Upper lobe of left lung (tissue), 4 donors: ENCODE data around the gene SYNJ2.

Experiments
- EP300 ChIP-seq, 4 donors: sonication (generic); formaldehyde crosslinking; IDR thresholded peaks; one replicate each; pipeline ENCODE4 v1.5.1; 2017; ENCODE audit warnings: antibody characterized with exemption in 4 of 4, control low read depth in 2 of 4
- POLR2A ChIP-seq, 4 donors: fragments of 450-650 bp; IDR thresholded peaks; one replicate each; pipeline ENCODE4 v1.5.1; 2016 to 2017; ENCODE audit warnings: antibody characterized with exemption in 4 of 4, mild to moderate bottlenecking in 2 of 4
- POLR2AphosphoS5 ChIP-seq, 2 donors: sonication (generic); formaldehyde crosslinking; IDR thresholded peaks; one replicate each; pipeline ENCODE4 v1.5.1; 2017; ENCODE audit warnings: antibody characterized with exemption in 2 of 2
- TF ChIP-seq, protein P1 (sequence below), 6 experiments: fragments of 450-650 bp in 4 of 6; fragments of 200-600 bp in 2 of 6; sonication (generic) in 2 of 6; IDR thresholded peaks; one replicate each; pipeline ENCODE4 v1.5.1; 2016 to 2019; ENCODE audit warnings: antibody characterized with exemption in 6 of 6

DNA sequence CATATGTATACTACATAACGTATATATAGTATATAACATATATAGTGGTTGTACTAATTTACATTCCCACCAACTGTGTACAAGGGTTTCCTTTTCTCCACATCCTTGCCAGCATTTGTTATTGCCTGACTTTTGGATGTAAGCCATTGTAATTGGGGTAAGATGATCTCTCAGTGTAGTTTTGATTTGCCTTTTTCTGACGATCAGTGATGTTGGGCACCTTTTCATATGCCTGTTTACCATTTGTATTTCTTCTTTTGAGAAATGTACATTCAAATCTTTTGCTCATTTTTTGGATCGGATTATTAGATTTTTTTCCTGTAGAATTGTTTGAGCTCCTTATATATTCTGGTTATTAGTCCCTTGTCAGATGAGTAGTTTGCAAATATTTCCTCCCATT lies 11.4 kb downstream of the SYNJ2 start:
- TF ChIP-seq POLR2AphosphoS5 (IDR thresholded peaks at IDR 0.05) (no peak), POLR2A (IDR thresholded peaks at IDR 0.05) (no peak), EP300 (IDR thresholded peaks at IDR 0.05) (no peak)
- TF ChIP-seq, protein P1, sequence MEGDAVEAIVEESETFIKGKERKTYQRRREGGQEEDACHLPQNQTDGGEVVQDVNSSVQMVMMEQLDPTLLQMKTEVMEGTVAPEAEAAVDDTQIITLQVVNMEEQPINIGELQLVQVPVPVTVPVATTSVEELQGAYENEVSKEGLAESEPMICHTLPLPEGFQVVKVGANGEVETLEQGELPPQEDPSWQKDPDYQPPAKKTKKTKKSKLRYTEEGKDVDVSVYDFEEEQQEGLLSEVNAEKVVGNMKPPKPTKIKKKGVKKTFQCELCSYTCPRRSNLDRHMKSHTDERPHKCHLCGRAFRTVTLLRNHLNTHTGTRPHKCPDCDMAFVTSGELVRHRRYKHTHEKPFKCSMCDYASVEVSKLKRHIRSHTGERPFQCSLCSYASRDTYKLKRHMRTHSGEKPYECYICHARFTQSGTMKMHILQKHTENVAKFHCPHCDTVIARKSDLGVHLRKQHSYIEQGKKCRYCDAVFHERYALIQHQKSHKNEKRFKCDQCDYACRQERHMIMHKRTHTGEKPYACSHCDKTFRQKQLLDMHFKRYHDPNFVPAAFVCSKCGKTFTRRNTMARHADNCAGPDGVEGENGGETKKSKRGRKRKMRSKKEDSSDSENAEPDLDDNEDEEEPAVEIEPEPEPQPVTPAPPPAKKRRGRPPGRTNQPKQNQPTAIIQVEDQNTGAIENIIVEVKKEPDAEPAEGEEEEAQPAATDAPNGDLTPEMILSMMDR (IDR thresholded peaks at IDR 0.05), result no peak
